ENCODE results near the gene NDUFA3. TPM values are rescaled to one million over a fixed set of nuclear protein-coding genes. Genes with fewer than 3 reads are reported as not detected.

Gene NDUFA3
- total RNA-seq, 1 donor, result 10.4 TPM

- no peak for DNase-seq (ENCODE audit: low read depth)
- no peak for TF ChIP-seq CTCF (IDR thresholded peaks at IDR 0.05; ENCODE audit: insufficient read depth, low read depth, low read length)
- H3K4me3 ChIP-seq (ENCODE audit: low read depth, low read length), result peak overlapping the region; percentile 85
Observed at GRCh38 chr19:54138489-54139256, 36.0 kb downstream of the NDUFA3 start.

- DNase-seq (ENCODE audit: low read depth), result peak; percentile 31
- no peak overlapping the region for H3K4me3 ChIP-seq (ENCODE audit: low read depth, low read length)
Observed at GRCh38 chr19:54141356-54141755, 38.7 kb downstream of the NDUFA3 start.

GRCh38 chr19:54142166-54142780 lies 39.6 kb downstream of the NDUFA3 start:
- H3K4me3 ChIP-seq (ENCODE audit: low read depth, low read length), result no peak overlapping the region
- TF ChIP-seq CTCF (IDR thresholded peaks at IDR 0.05; ENCODE audit: insufficient read depth, low read depth, low read length), result no peak
- no peak for DNase-seq (ENCODE audit: low read depth)

More at GRCh38 chr19:54141356-54141755, 38.7 kb downstream of the NDUFA3 start:
- TF ChIP-seq CTCF (IDR thresholded peaks at IDR 0.05; ENCODE audit: insufficient read depth, low read depth, low read length), result no peak

GRCh38 chr19:54145541-54146158 lies 43.0 kb downstream of the NDUFA3 start:
- no peak overlapping the region for H3K4me3 ChIP-seq (ENCODE audit: low read depth, low read length)
- TF ChIP-seq CTCF (IDR thresholded peaks at IDR 0.05; ENCODE audit: insufficient read depth, low read depth, low read length), result no peak
- DNase-seq (ENCODE audit: low read depth), result no peak

- no peak for TF ChIP-seq CTCF (IDR thresholded peaks at IDR 0.05; ENCODE audit: insufficient read depth, low read depth, low read length)
- H3K4me3 ChIP-seq (ENCODE audit: low read depth, low read length), result no peak overlapping the region
- DNase-seq (ENCODE audit: low read depth), result no peak
Observed at GRCh38 chr19:54147676-54148075, 45.0 kb downstream of the NDUFA3 start.

- no peak for TF ChIP-seq CTCF (IDR thresholded peaks at IDR 0.05; ENCODE audit: insufficient read depth, low read depth, low read length)
Observed at GRCh38 chr19:54148158-54148557, 45.5 kb downstream of the NDUFA3 start.

More at GRCh38 chr19:54148158-54148557, 45.5 kb downstream of the NDUFA3 start:
- no peak overlapping the region for H3K4me3 ChIP-seq (ENCODE audit: low read depth, low read length)
- no peak for DNase-seq (ENCODE audit: low read depth)
